Caco-2 (cell line): ENCODE results near the gene ZSCAN20. TPM values are rescaled to one million over a fixed set of nuclear protein-coding genes. Genes with fewer than 3 reads are reported as not detected.

Experiments used
- BruUV-seq: library from RNA; stranded (reverse); fragments of 400-500 nt; replicated peaks from 2 replicates; lab custom pipeline; 2021; lab: Mats Ljungman, UMichigan
- CTCF ChIA-PET: fragments of 300-600 bp; sonication (Branson Sonifier 250); formaldehyde crosslinking; loops from one replicate; lab custom pipeline; 2022; ENCODE audit warnings: antibody characterized with exemption; lab: Charles Lee
- POLR2A ChIA-PET: fragments of 300-600 bp; sonication (Branson Sonifier 250); formaldehyde crosslinking; loops from one replicate; lab custom pipeline; 2022; ENCODE audit warnings: antibody characterized with exemption; lab: Charles Lee
- DNase-seq, 2 experiments: peaks; one replicate each; pipeline versions ENCODE4 v3.0.0 to v3.0.0-alpha.2; 2020 to 2022
- H3K27me3 ChIP-seq: replicated peaks from 2 replicates; pipeline ENCODE4 v1.6.0; 2011; ENCODE audit warnings: low read length; ENCODE audit not compliant: control insufficient read depth, insufficient read depth
- H3K36me3 ChIP-seq: 2 replicates; pipeline ENCODE4 v1.5.1; 2011; ENCODE audit warnings: low read length; ENCODE audit not compliant: control insufficient read depth, insufficient read depth
- H3K4me1 ChIP-seq: fragments of 250-450 bp; sonication (Bioruptor Pico); 2 replicates; pipeline ENCODE4 v1.5.1; 2020; ENCODE audit warnings: mild to moderate bottlenecking
- H3K4me3 ChIP-seq: 2 replicates; pipeline ENCODE4 v1.5.1; 2011; ENCODE audit warnings: low read depth, mild to moderate bottlenecking, control low read depth, low read length
- H3K9me3 ChIP-seq: fragments of 250-450 bp; sonication (Bioruptor Pico); 2 replicates; pipeline ENCODE4 v1.5.1; 2020; ENCODE audit warnings: mild to moderate bottlenecking, moderate library complexity
- H3K27ac Mint-ChIP-seq: one replicate; pipeline ENCODE4 v1.8.0; 2022; ENCODE audit warnings: mixed read lengths; ENCODE audit not compliant: unreplicated experiment
- H3K27me3 Mint-ChIP-seq: one replicate; pipeline ENCODE4 v1.8.0; 2022; ENCODE audit warnings: mixed read lengths; ENCODE audit not compliant: insufficient read depth, unreplicated experiment
- H3K36me3 Mint-ChIP-seq: one replicate; pipeline ENCODE4 v1.8.0; 2022; ENCODE audit warnings: mild to moderate bottlenecking, mixed read lengths; ENCODE audit not compliant: insufficient read depth, unreplicated experiment
- H3K4me1 Mint-ChIP-seq: one replicate; pipeline ENCODE4 v1.8.0; 2022; ENCODE audit warnings: low read depth, mixed read lengths; ENCODE audit not compliant: unreplicated experiment
- H3K4me3 Mint-ChIP-seq: one replicate; pipeline ENCODE4 v1.8.0; 2022; ENCODE audit warnings: mild to moderate bottlenecking, moderate library complexity, mixed read lengths; ENCODE audit not compliant: unreplicated experiment
- H3K9me3 Mint-ChIP-seq: one replicate; pipeline ENCODE4 v1.8.0; 2022; ENCODE audit warnings: mixed read lengths; ENCODE audit not compliant: unreplicated experiment
- CTCF ChIP-seq, 2 experiments: fragments of 200-600 bp in 1 of 2; IDR thresholded peaks; 1 replicate in 1 of 2; 2 replicates in 1 of 2; pipeline versions ENCODE4 v1.5.1 to v1.8.0; 2011 to 2022; ENCODE audit warnings: antibody characterized with exemption in 1 of 2, control low read depth in 1 of 2, inconsistent platforms in 1 of 2, low read depth in 1 of 2, low read length in 1 of 2, mild to moderate bottlenecking in 1 of 2, moderate library complexity in 1 of 2; ENCODE audit not compliant: insufficient read depth in 1 of 2, severe bottlenecking in 1 of 2, unreplicated experiment in 1 of 2
- intact Hi-C: fragments of 100-400 bp; cut with micrococcal nuclease; formaldehyde crosslinking; loops from one replicate; pipeline ENCODE4 v1.10.0; 2022; ENCODE audit not compliant: unreplicated experiment
- total RNA-seq: library from RNA; stranded (reverse); gene quantifications from 2 replicates; pipeline ENCODE4 v1.2.3, GENCODE V29; 2022

The ZSCAN20 gene
- total RNA-seq, 1 experiment from 2014 or later, result 3.0 TPM

- ChIA-PET POLR2A (no interaction called here), CTCF (no interaction called here)
- Histone ChIP-seq H3K36me3 (no peaks in the 10 kb centered on the region), H3K4me1 (no peaks in the 10 kb centered on the region), H3K27me3 (no peaks in the 10 kb centered on the region), H3K9me3 (no peaks in the 10 kb centered on the region), H3K4me3 (no peak overlapping the region)
- Mint-ChIP-seq H3K36me3 (no peaks in the 10 kb centered on the region), H3K27me3 (peaks cover 6% of the 10 kb centered on the region), H3K9me3 (no peaks in the 10 kb centered on the region), H3K27ac (no peak overlapping the region), H3K4me3 (no peak overlapping the region), H3K4me1 (no peaks in the 10 kb centered on the region)
- no TSS peak for BruUV-seq
- DNase-seq, result no peak
- intact Hi-C loops, result no loop called here
- TF ChIP-seq CTCF (IDR thresholded peaks at IDR 0.05; ENCODE audit: insufficient read depth in 1 of 2, low read depth in 1 of 2, low read length in 1 of 2, severe bottlenecking in 1 of 2, unreplicated experiment in 1 of 2), result no peak
These were observed 44.0 kb downstream of the ZSCAN20 start for GRCh38 chr1:33516428-33516827.

GRCh38 chr1:33516891-33517567, 44.6 kb downstream of the ZSCAN20 start:
- Histone ChIP-seq H3K36me3 (no peaks in the 10 kb centered on the region), H3K27me3 (no peaks in the 10 kb centered on the region), H3K9me3 (no peaks in the 10 kb centered on the region), H3K4me1 (no peaks in the 10 kb centered on the region), H3K4me3 (no peak overlapping the region)
- Mint-ChIP-seq H3K4me1 (no peaks in the 10 kb centered on the region), H3K4me3 (no peak overlapping the region), H3K36me3 (no peaks in the 10 kb centered on the region), H3K9me3 (no peaks in the 10 kb centered on the region), H3K27me3 (peaks cover 4% of the 10 kb centered on the region), H3K27ac (no peak overlapping the region)
- no peak for DNase-seq
- ChIA-PET POLR2A (no interaction called here), CTCF (no interaction called here)
- no peak for TF ChIP-seq CTCF (IDR thresholded peaks at IDR 0.05; ENCODE audit: insufficient read depth in 1 of 2, low read depth in 1 of 2, low read length in 1 of 2, severe bottlenecking in 1 of 2, unreplicated experiment in 1 of 2)
- intact Hi-C loops, result no loop called here
- BruUV-seq, result no TSS peak

DNA sequence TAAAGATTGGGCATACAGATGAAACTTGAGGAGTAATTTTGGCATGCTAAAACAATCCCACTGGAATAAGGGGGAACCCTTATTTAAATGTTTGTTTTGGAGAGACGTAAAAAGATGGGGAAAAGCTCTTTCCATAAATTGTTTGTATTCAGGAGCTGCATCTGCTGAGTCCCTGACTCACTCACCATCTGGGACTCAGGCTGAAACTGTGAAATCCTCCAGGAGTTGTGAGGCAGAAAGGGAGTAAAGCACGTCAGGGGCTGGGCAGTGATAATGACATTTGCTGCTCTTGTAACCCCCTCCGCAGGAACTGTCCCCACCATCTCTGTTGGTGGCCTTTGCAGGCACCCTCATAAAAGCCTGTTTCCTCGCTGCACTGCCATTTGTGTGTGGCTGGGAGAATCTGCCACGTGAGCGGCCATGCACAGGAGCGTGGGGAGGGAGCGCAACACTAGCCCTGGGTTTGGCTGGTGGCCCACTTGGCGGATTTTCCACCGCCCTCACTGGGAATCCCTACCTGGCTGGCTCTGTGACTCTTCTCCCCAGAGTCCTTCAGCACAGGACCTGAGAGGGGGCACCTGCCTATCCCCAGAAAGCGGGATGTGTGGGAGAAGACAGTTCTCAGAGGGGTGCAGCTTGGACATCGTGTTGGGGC, 45.3 kb downstream of the ZSCAN20 start:
- no peak for DNase-seq
- no peak for TF ChIP-seq CTCF (IDR thresholded peaks at IDR 0.05; ENCODE audit: insufficient read depth in 1 of 2, low read depth in 1 of 2, low read length in 1 of 2, severe bottlenecking in 1 of 2, unreplicated experiment in 1 of 2)
- no TSS peak for BruUV-seq
- Mint-ChIP-seq H3K9me3 (no peaks in the 10 kb centered on the region), H3K4me1 (no peaks in the 10 kb centered on the region), H3K4me3 (no peak overlapping the region), H3K36me3 (no peaks in the 10 kb centered on the region), H3K27ac (no peak overlapping the region), H3K27me3 (peaks cover 4% of the 10 kb centered on the region)
- no peaks in the 10 kb centered on the region for H3K4me1 ChIP-seq
- no peak overlapping the region for H3K4me3 ChIP-seq
- CTCF ChIA-PET, result interaction anchor here (1.2 kb wide), 1 partner anchor 95 kb away, joined by 3 read pairs; no protein-coding TSS in a partner anchor
- H3K36me3 ChIP-seq, result no peaks in the 10 kb centered on the region
- intact Hi-C loops, result no loop called here
- H3K27me3 ChIP-seq, result no peaks in the 10 kb centered on the region
- no peaks in the 10 kb centered on the region for H3K9me3 ChIP-seq
- POLR2A ChIA-PET, result no interaction called here
